Stimulated activated CD8-positive, alpha-beta memory T cell treated with anti-CD3 and anti-CD28 coated beads, Interleukin-4, amount 100 ng/mL, for 48 hours (primary cell): Measurements from ENCODE around the gene CCDC57.
"Not testable (repeated sequence)": the region's sequence is repeated elsewhere in the genome, so short reads cannot be mapped to it uniquely, and the experiment has no call there.

Experiments
- DNase-seq: peaks from one replicate; pipeline ENCODE4 v3.0.0-alpha.2; 2020

CCDC57 gene

GRCh38 chr17:82149401-82150099 lies 63.1 kb downstream of the CCDC57 start:
- DNase-seq = no peak

DNA sequence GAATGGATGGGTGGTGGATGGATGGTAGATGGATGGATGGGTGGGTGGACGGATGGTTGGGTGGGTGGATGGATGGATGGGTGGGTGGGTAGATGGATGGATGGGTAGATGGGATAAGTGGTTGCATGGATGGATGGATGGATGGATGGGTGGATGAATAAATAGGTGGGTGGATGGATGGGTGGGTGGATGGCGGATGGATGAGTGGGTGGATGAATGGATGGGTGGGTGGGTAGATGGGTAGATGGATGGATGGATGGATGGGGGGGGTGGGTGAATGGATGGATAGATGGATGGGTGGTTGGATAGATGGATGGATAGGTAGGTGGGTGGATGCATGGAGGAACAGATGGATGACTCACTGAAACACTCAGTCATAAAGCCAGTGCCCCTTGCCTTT lies 63.6 kb downstream of the CCDC57 start:
- no peak for DNase-seq

DNA sequence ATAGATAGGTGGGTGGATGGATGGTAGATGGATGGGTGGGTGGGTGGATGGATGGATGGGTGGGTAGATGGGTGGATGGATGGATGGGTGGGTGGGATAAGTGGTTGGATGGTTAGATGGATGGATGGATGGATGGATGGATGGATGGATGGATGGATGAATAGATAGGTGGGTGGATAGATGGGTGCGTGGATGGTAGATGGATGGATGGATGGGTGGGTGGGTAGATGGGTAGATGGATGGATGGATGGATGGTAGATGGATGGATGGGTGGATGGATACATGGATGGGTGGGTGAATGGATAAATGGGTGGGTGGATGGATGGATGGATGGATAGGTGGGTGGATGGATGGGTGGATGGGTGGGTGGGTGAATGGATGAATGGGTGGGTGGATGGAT lies 64.6 kb downstream of the CCDC57 start:
- no peak for DNase-seq

GRCh38 chr17:82146663-82147654 lies 65.7 kb downstream of the CCDC57 start:
- no peak for DNase-seq

- DNase-seq = no peak
Measured at GRCh38 chr17:82145550-82146155, 67.0 kb downstream of the CCDC57 start.

DNA sequence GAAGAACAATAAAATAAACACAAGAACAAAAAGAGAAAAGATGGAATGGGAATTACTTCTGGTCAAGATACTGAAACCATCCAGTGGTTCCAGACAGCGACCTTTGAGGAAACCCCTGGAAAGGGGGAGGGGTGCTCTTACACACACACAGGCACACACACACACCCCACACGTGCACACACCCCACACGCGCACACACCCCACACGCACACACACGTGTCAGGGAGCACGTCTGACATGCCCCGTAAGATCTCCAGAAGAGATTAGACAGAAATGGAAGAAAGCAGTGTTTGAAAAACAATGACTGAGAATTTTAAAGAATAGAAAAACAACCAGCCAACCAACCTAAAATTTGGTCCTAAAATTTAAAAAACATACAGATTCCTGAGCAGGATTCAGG lies 69.3 kb downstream of the CCDC57 start:
- no peak for DNase-seq

DNA sequence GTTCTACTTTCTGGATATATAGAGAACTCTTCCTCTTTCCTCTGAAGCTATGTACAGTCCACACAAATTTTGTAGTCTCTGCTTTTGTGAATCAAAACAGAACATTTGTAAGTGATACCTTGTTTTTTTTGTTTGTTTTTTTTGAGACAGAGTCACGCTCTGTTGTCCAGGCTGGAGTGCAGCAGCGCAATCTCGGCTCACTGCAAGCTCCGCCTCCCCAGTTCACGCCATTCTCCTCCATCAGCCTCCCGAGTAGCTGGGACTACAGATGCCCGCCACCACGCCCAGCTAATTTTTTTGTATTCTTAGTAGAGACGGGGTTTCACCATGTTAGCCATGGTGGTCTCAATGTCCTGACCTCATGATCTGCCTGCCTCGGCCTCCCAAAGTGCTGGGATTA lies 72.7 kb downstream of the CCDC57 start:
- not testable (repeated sequence) for DNase-seq

- DNase-seq = no peak
Measured at GRCh38 chr17:82138511-82138992, 74.1 kb downstream of the CCDC57 start.

DNA sequence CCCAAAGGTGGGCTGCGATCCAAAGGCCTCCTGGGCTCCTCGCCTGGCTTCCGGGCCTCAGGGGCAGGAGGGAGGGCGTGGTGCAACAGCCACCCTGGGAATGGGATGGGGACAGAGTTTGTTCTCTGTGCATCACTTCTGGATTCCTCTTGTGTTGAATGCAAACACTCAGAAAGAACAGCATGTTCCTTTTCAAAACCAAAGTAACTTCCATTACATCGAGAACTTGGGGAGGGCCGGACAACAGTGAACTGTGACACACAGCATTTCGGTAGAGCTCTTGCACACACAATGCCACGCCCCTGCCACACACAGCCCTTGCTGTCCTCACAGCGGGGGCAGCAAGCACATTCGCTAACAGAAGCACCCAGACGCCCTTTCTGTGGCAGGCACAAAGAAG lies 78.5 kb downstream of the CCDC57 start:
- no peak for DNase-seq

DNA sequence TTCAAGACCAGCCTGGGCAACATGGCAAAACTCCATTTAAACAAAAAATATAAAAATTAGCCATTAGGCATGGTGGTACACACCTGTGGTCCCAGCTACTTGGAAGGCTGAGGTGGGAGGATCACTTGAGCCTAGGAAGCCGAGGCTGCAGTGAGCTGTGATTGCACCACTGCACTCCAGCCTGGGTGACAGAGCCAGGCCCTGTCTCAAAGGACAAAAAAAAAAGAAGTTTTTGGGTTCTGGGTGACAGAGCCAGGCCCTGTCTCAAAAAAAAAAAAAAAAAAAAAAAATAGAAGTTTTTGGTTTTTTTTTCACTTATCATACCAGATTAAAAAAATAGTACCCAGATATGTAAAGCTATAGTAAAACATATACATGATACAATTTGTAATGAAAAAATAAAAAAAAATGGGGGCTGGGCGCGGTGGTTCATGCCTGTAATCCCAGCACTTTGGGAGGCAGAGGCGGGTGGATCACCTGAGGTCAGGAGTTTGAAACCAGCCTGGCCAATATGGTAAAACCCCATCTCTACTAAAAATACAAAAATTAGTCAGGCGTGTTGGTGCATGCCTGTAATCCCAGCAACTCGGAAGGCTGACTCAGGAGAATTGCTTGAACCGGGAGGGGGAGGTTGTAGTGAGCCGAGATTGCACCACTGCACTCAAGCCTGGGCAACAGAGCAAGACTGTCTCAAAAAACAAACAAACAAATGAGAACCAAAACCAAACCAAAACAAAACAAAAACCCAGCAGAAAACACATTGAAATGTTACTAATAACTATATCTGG lies 79.3 kb downstream of the CCDC57 start:
- not testable (repeated sequence) for DNase-seq

GRCh38 chr17:82129095-82129494 lies 83.5 kb downstream of the CCDC57 start:
- DNase-seq = no peak

DNA sequence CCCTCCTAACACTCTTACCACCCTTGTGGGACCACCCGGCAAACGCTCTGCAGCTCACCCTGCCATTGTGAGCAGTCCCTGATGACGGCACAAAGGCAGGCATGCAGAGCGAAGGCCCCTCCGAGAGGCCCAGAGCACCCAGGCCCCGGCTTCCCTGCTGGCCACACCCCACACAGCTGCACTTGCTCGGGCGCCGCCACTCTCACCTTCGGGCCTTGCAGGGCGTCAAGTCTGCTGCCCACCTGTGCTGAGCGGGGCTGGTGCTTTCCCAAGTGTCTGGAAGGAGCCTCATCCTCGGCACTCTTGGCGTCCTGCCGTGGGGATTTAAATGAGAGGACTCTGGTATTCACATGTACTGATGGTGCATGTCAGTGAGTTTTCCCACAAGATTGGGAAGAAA lies 84.4 kb downstream of the CCDC57 start:
- no peak for DNase-seq

DNA sequence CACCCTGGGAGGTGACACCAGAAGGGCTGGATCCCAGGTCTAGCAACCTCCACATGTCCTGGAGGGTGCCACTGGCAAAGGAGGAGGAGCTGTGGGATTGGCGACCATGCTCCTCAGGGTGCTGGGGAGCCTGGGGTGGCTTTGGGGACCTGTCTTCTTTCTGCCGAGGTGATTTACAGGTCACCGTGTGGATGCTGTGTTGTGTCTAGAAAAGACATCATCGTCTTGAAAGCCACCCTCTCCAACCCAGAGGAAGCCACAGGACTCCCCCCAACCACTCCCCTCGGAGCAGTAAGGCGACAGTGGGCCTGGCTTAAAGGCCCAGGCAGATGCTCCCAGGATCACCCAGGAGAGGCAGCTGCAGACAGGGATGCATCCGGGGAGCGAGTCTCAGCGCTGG lies 84.9 kb downstream of the CCDC57 start:
- DNase-seq = no peak

DNA sequence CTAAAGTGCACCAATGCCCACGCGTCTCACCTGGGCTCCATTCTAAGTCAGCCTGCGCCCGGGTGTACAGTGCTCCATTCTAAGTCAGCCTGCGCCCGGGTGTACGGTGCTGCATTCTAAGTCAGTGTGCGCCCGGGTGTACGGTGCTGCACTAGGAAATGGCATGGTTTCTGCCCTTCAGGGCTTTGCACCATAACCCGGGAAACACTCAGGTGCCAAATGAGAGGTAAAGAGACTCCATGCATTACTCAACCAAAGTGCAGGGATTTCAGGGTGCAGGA lies 85.4 kb downstream of the CCDC57 start:
- no peak for DNase-seq

DNA sequence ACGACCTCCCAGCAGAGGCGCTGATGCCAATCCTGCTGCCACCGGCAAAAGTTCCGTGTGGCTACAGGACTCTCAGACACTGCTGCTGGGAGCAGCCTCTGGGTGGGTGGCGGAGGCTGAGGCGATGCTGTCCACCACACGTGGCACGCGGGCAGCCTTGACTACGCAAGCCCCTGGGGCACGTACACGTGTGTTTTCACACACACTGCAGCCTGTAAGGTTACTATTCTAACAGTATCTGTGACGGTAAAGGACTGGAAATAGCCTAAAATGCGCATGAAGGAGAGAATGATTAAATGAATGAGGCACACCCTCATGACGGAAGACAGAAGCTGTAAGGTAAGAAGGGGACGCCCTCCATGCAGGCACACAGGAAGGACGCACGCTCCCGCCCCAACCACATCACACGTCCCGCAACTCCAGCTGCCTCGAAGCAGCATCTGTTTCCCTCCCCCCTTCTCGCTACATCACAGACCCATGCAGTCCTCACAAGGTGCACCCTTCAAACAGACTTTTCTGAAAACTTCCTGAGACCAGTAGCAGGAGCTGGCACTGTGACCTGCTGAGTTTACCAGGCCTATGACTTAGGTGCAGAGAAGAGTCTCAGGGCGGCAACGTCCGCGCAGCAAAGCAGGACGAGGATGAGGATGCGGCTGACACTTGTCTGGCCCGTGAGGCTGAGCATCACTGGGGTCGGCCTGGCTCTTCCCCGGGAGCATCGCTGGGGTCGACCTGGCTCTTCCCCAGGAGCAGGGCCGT lies 85.9 kb downstream of the CCDC57 start:
- DNase-seq = peak; percentile 71

- DNase-seq = no peak
Measured at GRCh38 chr17:82124101-82124500, 88.5 kb downstream of the CCDC57 start.

DNA sequence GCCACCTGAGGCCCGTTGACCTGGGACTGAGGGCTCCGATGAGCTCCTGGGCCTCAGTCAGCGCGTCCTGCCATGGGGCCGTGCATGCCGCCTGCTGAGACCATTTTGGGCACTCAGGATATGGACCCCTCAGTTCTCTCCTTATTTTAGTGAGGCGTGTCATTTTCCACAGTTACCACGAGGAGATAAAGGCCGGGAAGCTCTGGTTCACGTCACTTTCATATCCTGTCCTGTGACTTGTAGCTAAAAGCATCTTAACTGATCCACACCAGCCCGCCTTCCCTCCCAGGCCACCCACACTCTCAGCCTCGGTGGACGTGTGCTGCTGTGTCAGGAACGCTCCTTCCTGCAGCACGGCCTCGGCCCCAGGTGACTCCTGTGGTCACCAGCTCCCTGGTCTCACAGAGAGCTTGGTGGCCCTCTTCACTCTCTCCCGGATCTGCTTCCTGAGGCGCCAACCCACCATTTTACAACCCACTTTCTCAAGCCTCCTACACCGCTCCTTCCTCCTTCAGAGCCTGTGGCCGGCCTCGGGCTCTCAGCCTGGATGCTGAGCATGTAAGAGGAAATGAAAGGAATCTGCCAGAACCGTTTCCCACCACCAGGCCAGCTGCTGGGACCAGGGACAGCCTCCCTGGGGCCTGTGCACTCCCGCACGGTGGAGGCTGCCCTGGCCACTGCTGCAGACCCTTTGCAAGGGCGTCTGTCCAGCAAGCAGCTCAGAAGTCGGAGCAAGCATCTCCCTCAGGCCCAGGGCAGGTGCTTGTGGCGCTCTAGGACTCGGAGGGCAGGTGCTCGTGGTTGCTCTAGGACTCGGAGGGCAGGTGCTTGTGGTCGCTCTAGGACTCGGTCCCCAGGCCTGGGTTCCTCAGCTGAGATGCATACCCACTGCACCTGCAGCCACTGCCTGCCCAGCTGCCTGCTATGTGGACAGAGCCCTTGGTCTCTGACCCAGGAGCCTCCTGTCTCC lies 90.7 kb downstream of the CCDC57 start:
- DNase-seq = no peak

GRCh38 chr17:82121246-82121645 lies 91.4 kb downstream of the CCDC57 start:
- no peak for DNase-seq

- no peak for DNase-seq
Measured at GRCh38 chr17:82120148-82120547, 92.5 kb downstream of the CCDC57 start.

DNA sequence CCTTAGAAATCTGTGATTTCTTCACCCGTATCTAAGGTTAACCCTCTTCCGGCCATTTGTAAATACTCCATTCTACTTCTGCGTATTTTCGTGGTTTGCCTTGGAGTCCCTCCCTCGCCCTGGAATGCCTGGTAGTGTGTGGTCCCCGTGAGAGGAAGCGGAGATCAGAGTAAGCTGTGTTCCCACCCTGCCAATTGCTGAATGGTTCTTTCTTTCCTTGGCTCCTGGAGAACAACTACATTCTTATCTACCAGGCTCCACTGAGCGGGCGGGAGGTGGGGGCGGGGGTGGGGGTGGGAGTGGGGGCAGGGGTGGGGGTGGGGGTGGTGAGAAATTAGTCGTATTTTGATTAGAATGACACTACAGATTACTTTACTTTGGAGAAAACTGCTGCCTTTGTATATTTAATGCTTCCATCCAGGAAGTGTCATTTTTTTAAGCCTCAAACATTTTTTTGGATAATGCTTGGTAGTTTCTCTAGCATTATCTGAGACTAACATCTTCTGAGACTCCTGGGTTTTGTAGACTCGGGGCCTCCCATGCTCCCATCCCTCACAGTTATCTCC lies 93.7 kb downstream of the CCDC57 start:
- DNase-seq = no peak
